Chondrocyte (in vitro differentiated cells): Measurements from ENCODE around the gene MMGT1. TPM values are rescaled to one million over a fixed set of nuclear protein-coding genes. Genes with fewer than 3 reads are reported as not detected.

Experiments used
- DNase-seq: peaks from one replicate; pipeline ENCODE4 v3.0.0; 2021; ENCODE audit warnings: mixed read lengths, low spot score
- H3K27ac Mint-ChIP-seq: one replicate; pipeline ENCODE4 v1.8.0; 2021; ENCODE audit warnings: mild to moderate bottlenecking, moderate library complexity, mixed read lengths; ENCODE audit not compliant: unreplicated experiment
- H3K27me3 Mint-ChIP-seq: 2 replicates; pipeline ENCODE4 v1.8.0; 2021; ENCODE audit warnings: low read depth, mixed read lengths
- H3K36me3 Mint-ChIP-seq: 2 replicates; pipeline ENCODE4 v1.8.0; 2021; ENCODE audit warnings: low read depth, mixed read lengths
- H3K4me1 Mint-ChIP-seq: 2 replicates; pipeline ENCODE4 v1.8.0; 2021; ENCODE audit warnings: low read depth, mild to moderate bottlenecking, mixed read lengths
- H3K4me3 Mint-ChIP-seq: one replicate; pipeline ENCODE4 v1.8.0; 2021; ENCODE audit warnings: mild to moderate bottlenecking, moderate library complexity, mixed read lengths; ENCODE audit not compliant: unreplicated experiment
- H3K9me3 Mint-ChIP-seq: 2 replicates; pipeline ENCODE4 v1.8.0; 2021; ENCODE audit warnings: low read depth, mixed read lengths
- CTCF ChIP-seq: fragments of 200-600 bp; sonication (generic); IDR thresholded peaks from 2 replicates; pipeline ENCODE4 v1.5.0; 2021; ENCODE audit warnings: antibody characterized with exemption, mild to moderate bottlenecking, moderate library complexity
- total RNA-seq: library from RNA; stranded (reverse); gene quantifications from 3 replicates; pipeline ENCODE4 v1.2.1, GENCODE V29; 2021

Gene MMGT1
- total RNA-seq, 1 donor from 2014 or later = 27.6 TPM

- no peaks in the 10 kb centered on the region for H3K36me3 Mint-ChIP-seq
- H3K4me3 Mint-ChIP-seq = no peak overlapping the region
- H3K27me3 Mint-ChIP-seq = no peaks in the 10 kb centered on the region
- peaks cover 26% of the 10 kb centered on the region for H3K4me1 Mint-ChIP-seq
- no peak overlapping the region for H3K27ac Mint-ChIP-seq
- peaks cover 7% of the 10 kb centered on the region for H3K9me3 Mint-ChIP-seq
- no peak for DNase-seq
- no peak for TF ChIP-seq CTCF
These were observed 1.6 kb upstream of the MMGT1 start for GRCh38 chrX:135975421-135975820.

- Mint-ChIP-seq H3K4me1 (peaks cover 26% of the 10 kb centered on the region), H3K27ac (peak overlapping the region; percentile 66), H3K27me3 (no peaks in the 10 kb centered on the region), H3K4me3 (peak overlapping the region; percentile 61), H3K9me3 (peaks cover 7% of the 10 kb centered on the region), H3K36me3 (no peaks in the 10 kb centered on the region)
- no peak for DNase-seq
- no peak for TF ChIP-seq CTCF
These were observed 580 bp upstream of the MMGT1 start for GRCh38 chrX:135974279-135974856.

DNA sequence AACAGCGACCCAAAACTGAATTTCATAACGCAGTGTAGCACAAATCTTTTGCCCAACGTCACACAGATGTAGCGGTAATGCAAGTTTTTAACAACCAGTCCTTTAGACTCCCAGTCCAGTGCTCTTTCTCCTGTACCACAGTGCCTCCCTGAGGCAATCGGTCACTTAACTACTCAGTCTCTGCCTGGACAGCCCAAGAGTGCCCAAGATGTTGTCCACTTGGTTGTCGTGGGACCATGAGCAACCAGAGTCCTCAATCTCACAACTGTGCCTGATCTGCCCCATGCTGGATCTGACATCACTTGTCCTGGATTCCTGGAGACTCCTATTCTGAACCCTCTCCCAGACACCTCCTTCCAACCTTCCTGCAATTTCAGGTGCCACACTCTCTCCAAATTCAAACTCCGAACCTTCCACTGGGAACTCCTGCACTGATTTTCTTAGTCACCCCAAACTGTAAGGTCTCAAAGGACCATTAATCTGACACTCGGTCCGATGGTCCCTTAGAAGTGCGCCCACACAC lies 702 bp downstream of the MMGT1 start:
- peak; percentile 52 for TF ChIP-seq CTCF
- DNase-seq = no peak
- peaks cover 26% of the 10 kb centered on the region for H3K4me1 Mint-ChIP-seq
- peak overlapping the region; percentile 91 for H3K4me3 Mint-ChIP-seq
- peak overlapping the region; percentile 100 for H3K27ac Mint-ChIP-seq
- no peaks in the 10 kb centered on the region for H3K36me3 Mint-ChIP-seq
- no peaks in the 10 kb centered on the region for H3K9me3 Mint-ChIP-seq
- no peaks in the 10 kb centered on the region for H3K27me3 Mint-ChIP-seq

DNA sequence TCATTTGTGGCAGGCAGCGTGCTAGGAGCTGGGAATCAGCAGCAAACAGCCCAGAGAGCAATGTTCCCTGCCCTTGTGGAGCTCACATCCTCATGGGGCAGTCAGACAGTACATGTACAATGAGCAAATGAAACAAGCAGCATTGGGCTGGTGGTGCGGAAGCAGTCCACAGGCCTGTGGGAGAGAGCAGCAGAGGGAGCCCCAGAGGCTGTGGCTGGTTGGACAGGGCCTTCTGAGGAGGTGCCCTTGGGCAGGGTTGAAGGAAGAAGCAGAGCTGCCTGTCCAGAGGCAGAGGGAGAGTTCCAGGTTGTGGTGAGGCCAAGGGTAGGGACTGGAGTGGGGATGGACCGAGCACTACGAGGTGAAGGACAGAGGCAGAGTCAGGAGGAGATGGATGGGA lies 22.5 kb downstream of the MMGT1 start:
- Mint-ChIP-seq H3K27ac (no peak overlapping the region), H3K27me3 (no peaks in the 10 kb centered on the region), H3K9me3 (peaks cover 3% of the 10 kb centered on the region), H3K36me3 (no peaks in the 10 kb centered on the region), H3K4me3 (no peak overlapping the region), H3K4me1 (no peaks in the 10 kb centered on the region)
- DNase-seq = no peak
- no peak for TF ChIP-seq CTCF

DNA sequence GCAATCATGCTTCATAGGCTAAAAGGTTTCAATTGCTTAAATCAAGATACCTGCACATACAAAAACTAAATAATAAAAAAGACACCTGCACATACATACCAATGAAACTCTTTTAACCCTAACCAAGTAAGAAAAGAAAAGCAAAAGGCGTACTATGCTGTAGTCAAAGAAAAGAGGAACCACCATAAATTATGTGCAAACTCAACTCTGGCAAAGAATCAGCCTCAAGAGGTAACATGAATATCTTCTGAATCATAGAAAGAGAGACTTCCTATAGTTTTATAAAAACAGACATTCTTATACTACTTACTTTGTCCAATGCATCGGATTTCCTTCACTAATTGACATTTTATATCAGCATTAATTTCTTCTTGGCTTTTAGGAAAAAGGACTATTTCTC lies 29.3 kb downstream of the MMGT1 start:
- no peak for TF ChIP-seq CTCF
- H3K9me3 Mint-ChIP-seq = peaks cover 18% of the 10 kb centered on the region
- no peak overlapping the region for H3K4me3 Mint-ChIP-seq
- peaks cover 8% of the 10 kb centered on the region for H3K36me3 Mint-ChIP-seq
- no peaks in the 10 kb centered on the region for H3K4me1 Mint-ChIP-seq
- DNase-seq = no peak
- no peak overlapping the region for H3K27ac Mint-ChIP-seq
- H3K27me3 Mint-ChIP-seq = no peaks in the 10 kb centered on the region
